ENCODE results near the gene BLCAP.
"Not testable (repeated sequence)": the region's sequence is repeated elsewhere in the genome, so short reads cannot be mapped to it uniquely, and the experiment has no call there.

The BLCAP gene

DNA sequence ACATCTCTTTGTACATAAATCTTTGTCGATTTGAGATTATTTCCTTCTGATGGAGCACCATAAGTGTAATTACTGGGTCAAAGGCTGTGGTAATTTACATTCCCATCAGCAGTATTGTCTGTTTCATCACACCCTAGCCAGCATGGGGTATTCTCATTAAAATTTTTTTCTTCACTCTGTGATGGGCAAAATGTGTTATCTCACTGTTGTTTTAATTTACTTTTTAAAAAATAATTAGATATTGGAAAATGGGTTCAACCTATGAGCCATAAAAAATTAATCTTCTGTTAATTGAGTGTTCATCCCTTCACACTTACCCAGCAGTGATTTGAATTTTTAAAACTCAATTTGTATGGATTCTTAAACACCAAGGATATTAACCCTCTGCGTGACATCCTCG lies 50.6 kb downstream of the BLCAP start:
- no peak for DNase-seq

DNA sequence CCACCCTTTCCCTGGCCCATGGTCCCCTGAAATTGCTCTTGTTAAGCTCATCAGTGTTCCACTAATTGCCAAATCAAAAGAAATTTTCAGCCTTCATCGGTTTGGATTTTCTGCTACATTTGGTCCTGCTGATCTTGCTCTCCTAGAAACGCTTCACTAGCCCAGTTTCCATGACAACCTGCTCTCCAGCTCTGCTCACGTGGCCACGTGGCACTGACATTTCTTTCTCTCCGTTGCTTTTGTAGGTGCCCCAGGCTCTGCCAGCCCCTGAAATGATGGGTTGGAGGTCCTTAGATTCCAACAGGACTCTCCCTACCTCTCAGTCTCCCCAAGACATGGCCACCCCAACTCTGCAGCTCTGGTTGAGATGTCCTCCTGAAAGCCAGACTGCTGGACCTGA lies 52.4 kb downstream of the BLCAP start:
- no peak for DNase-seq

DNA sequence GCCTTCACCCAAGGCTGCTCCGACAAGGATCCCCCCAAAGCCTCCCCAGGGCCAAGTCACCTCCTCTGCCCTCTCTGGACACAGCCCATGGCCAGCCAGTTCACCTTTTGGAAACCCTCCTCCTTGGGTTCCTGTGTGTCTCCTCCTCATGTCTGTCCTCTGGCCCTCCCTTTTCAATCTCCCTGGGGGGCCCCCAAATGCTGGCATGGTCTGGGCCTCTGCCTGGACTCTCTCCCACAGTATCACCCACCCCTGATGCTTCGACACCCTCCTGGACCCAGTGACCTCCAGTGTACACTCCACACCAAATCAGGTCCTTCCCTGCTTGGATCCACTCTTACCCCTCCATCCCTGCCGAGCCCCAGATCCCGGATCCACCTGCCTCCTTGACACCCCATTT lies 53.3 kb downstream of the BLCAP start:
- DNase-seq, result no peak

DNA sequence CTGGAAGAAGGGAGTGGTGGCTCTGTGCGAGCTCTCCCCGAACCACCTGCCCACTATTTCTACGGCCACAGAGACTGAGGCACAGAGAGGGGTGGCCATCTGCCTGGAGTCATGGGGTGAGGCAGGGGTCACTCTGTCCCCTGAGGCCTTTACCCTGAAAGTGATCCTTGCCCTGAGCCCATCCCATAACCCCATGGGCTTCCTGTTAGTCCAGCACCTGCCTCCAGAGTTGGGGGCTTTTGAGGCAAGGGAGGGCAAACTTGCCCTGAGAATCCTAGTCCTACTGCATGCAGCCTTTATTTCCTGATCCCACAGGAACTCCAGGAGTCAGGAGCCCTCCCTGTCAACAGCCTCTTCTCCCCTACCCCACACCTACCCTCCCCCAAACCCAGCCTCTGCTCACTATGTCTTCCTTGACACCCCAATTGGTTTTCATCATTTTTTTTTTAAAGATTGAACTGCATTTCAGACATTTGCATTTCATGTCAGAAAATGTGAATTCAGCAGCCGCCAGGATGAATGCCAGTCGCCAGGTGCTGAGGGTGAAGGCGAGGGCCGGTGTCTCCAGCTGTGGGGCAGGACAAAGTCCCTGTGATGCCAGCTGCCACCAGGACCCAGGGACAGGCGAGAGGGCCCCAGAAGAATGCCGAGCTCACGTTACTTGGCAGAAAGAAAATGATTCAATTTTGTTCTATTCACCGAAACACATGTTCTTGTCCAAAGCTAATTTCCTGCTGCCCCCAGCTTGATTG lies 54.3 kb downstream of the BLCAP start:
- no peak for DNase-seq

DNA sequence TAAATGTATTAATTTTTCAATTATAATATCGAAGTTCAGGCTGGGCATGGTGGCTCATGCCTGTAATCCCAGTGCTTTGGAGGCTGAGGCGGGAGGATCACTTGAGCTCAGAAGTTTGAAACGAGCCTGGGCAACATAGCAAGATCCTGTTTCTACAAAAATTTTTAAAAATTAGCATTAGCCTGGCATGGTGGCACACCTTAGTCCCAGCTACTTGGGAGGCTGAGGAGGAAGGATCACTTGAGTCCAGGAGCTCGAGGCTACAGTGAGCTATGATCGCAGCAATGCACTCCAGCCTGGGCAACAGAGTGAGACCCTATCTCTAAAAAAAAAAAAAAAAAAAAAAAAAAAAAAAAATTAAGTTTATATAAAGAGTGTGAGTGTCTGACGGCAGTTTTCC lies 55.2 kb downstream of the BLCAP start:
- DNase-seq, result not testable (repeated sequence)

DNA sequence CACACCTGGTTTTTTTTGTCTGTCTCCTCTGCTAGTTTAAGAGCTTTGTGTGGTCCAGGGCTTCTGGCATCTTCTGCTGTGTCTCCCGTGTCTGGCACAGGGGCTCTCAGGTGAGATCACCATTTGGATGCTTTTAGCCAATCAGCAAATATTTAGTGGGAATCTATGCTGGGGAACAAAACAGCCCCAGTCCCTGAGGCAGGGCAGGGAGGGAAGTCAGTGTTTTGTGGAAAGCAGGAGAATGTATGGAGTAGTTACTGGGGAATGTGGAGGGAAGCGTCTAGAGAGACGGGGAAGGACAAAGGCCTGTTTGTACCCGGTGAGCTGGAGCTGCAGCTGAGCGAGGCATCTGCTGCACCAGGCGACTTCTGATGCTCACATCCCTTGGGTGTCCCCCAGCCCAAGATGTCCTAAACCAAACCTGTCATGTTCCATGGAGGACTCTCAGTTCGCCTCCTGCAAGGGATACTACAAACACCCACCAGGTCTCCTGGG lies 55.9 kb downstream of the BLCAP start:
- DNase-seq, result no peak

DNA sequence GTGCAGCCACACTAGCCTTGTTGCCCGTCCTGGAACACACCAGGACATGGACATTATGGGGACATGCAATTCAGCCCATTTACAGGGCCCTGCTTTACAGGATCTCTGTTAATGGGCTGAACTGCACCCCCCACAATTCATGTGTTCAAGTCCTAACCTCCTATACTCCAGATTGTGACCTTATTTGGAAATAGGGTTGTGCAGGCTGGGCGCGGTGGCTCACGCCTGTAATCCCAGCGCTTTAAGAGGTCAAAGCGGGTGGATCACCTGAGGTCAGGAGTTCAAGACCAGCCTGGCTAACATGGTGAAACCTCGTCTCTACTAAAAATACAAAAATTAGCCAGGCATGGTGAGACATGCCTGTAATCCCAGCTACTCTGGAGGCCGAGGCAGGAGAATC lies 57.5 kb downstream of the BLCAP start:
- DNase-seq, result not testable (repeated sequence)

DNA sequence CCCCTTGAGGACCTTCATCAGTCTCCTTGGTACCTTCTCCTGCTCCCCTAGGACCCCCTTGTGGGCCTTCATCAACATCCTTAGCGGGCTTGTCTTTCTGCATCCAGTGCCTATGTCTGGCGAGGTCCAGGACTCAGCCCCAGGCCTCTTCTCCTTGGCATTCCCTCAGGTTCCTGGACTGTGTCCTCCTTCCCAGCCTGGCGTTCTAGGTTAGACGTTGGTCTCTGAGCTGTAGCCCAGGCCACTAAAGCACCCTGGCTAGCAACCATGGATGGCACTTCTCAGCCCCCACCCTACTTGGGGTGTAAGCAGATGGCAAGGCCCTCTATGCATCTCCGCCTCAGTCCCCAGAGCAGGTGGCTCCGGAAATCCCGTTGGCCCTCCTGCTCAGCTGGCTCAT lies 58.1 kb downstream of the BLCAP start:
- DNase-seq, result no peak

DNA sequence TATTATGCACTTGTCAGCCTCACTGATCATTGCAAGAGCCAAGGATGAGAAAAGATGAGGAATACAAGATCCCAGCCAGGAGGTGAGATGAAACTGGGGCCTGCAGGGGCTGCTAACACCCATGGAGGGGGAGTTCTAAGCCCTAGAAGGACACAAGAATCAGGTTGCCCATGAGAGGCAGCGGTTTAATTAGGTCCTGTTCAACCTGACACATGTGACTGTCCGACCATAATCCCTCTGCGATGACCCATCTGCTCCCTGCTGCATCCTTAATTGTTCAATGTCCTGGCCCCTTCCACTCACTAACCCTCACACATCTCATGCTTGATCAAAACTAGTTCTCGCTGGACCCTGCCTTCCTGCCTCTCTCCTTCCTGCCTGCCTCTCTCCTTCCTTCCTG lies 58.8 kb downstream of the BLCAP start:
- DNase-seq, result no peak

All from stimulated activated CD4-positive, alpha-beta T cell treated with anti-CD3 and anti-CD28 coated beads, Interleukin-15, amount 100 ng/mL, for 24 hours (primary cell).